ENCODE measurements around the gene EXOSC2.

EXOSC2 gene

GRCh38 chr9:130660683-130661450 lies 32.7 kb upstream of the EXOSC2 start:
- no peak overlapping the region for H3K27ac ChIP-seq (ENCODE audit: low read depth, low read length)

GRCh38 chr9:130661451-130662098 lies 32.0 kb upstream of the EXOSC2 start:
- Histone ChIP-seq H3K9me3 (ENCODE audit: insufficient read depth, low read length) (no peaks in the 10 kb centered on the region), H3K36me3 (ENCODE audit: low read length) (no peaks in the 10 kb centered on the region), H3K27me3 (ENCODE audit: low read length) (no peaks in the 10 kb centered on the region)

More at GRCh38 chr9:130660683-130661450, 32.7 kb upstream of the EXOSC2 start:
- Histone ChIP-seq H3K9me2 (replicated peaks; ENCODE audit: insufficient read depth, low read length) (no peaks in the 10 kb centered on the region), H3K4me3 (ENCODE audit: insufficient read depth, low read length, poor library complexity, severe bottlenecking) (no peak overlapping the region), H3F3A (ENCODE audit: insufficient read depth) (no peaks in the 10 kb centered on the region), H2AFZ (ENCODE audit: low read depth, low read length, severe bottlenecking) (no peak overlapping the region), H3K9ac (ENCODE audit: low read length) (no peak overlapping the region), H3K36me3 (ENCODE audit: low read length) (no peaks in the 10 kb centered on the region), H3K27me3 (ENCODE audit: low read length) (no peaks in the 10 kb centered on the region), H4K20me1 (ENCODE audit: low read depth, low read length) (no peaks in the 10 kb centered on the region), H3K4me2 (ENCODE audit: low read depth, low read length, poor library complexity, severe bottlenecking) (no peak overlapping the region), H3K79me2 (ENCODE audit: insufficient read depth, low read length) (no peaks in the 10 kb centered on the region), H3K9me3 (ENCODE audit: insufficient read depth, low read length) (no peaks in the 10 kb centered on the region)
- TF ChIP-seq, protein P1, sequence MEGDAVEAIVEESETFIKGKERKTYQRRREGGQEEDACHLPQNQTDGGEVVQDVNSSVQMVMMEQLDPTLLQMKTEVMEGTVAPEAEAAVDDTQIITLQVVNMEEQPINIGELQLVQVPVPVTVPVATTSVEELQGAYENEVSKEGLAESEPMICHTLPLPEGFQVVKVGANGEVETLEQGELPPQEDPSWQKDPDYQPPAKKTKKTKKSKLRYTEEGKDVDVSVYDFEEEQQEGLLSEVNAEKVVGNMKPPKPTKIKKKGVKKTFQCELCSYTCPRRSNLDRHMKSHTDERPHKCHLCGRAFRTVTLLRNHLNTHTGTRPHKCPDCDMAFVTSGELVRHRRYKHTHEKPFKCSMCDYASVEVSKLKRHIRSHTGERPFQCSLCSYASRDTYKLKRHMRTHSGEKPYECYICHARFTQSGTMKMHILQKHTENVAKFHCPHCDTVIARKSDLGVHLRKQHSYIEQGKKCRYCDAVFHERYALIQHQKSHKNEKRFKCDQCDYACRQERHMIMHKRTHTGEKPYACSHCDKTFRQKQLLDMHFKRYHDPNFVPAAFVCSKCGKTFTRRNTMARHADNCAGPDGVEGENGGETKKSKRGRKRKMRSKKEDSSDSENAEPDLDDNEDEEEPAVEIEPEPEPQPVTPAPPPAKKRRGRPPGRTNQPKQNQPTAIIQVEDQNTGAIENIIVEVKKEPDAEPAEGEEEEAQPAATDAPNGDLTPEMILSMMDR (IDR thresholded peaks at IDR 0.05; ENCODE audit: insufficient read depth, low read length, poor library complexity, severe bottlenecking) = no peak
- TF ChIP-seq EZH2phosphoT487 (conservative IDR thresholded peaks at IDR 0.05; ENCODE audit: low read length) = no peak

GRCh38 chr9:130662099-130662969 lies 31.2 kb upstream of the EXOSC2 start:
- Histone ChIP-seq H3K79me2 (ENCODE audit: insufficient read depth, low read length) (no peaks in the 10 kb centered on the region), H3F3A (ENCODE audit: insufficient read depth) (no peaks in the 10 kb centered on the region), H3K27ac (ENCODE audit: low read depth, low read length) (no peak overlapping the region), H4K20me1 (ENCODE audit: low read depth, low read length) (no peaks in the 10 kb centered on the region), H3K9ac (ENCODE audit: low read length) (no peak overlapping the region), H3K4me2 (ENCODE audit: low read depth, low read length, poor library complexity, severe bottlenecking) (no peak overlapping the region), H3K9me3 (ENCODE audit: insufficient read depth, low read length) (no peaks in the 10 kb centered on the region), H3K27me3 (ENCODE audit: low read length) (no peaks in the 10 kb centered on the region), H3K9me2 (replicated peaks; ENCODE audit: insufficient read depth, low read length) (no peaks in the 10 kb centered on the region), H3K36me3 (ENCODE audit: low read length) (no peaks in the 10 kb centered on the region), H2AFZ (ENCODE audit: low read depth, low read length, severe bottlenecking) (no peak overlapping the region), H3K4me3 (ENCODE audit: insufficient read depth, low read length, poor library complexity, severe bottlenecking) (no peak overlapping the region)
- TF ChIP-seq, protein P1 (IDR thresholded peaks at IDR 0.05; ENCODE audit: insufficient read depth, low read length, poor library complexity, severe bottlenecking) = no peak
- no peak for TF ChIP-seq EZH2phosphoT487 (conservative IDR thresholded peaks at IDR 0.05; ENCODE audit: low read length)

More at GRCh38 chr9:130661451-130662098, 32.0 kb upstream of the EXOSC2 start:
- no peak overlapping the region for H3K4me2 ChIP-seq (ENCODE audit: low read depth, low read length, poor library complexity, severe bottlenecking)
- no peak overlapping the region for H3K9ac ChIP-seq (ENCODE audit: low read length)
- no peak overlapping the region for H3K27ac ChIP-seq (ENCODE audit: low read depth, low read length)
- H2AFZ ChIP-seq (ENCODE audit: low read depth, low read length, severe bottlenecking) = no peak overlapping the region
- H3F3A ChIP-seq (ENCODE audit: insufficient read depth) = no peaks in the 10 kb centered on the region
- no peaks in the 10 kb centered on the region for H3K9me2 ChIP-seq (replicated peaks; ENCODE audit: insufficient read depth, low read length)
- H3K4me3 ChIP-seq (ENCODE audit: insufficient read depth, low read length, poor library complexity, severe bottlenecking) = no peak overlapping the region
- no peaks in the 10 kb centered on the region for H3K79me2 ChIP-seq (ENCODE audit: insufficient read depth, low read length)
- no peaks in the 10 kb centered on the region for H4K20me1 ChIP-seq (ENCODE audit: low read depth, low read length)
- TF ChIP-seq, protein P1 (IDR thresholded peaks at IDR 0.05; ENCODE audit: insufficient read depth, low read length, poor library complexity, severe bottlenecking) = no peak
- TF ChIP-seq EZH2phosphoT487 (conservative IDR thresholded peaks at IDR 0.05; ENCODE audit: low read length) = no peak

Data from SU-DHL-6 (cell line).